T-helper 2 cell treated with Interferon-gamma antibody and Interleukin-4, amounts not matched to agents 100 ng/mL and 5 ng/mL, for 36 hours (primary cell): ENCODE results near the gene INVS. TPM values are rescaled to one million over a fixed set of nuclear protein-coding genes. Genes with fewer than 3 reads are reported as not detected.
"Not testable (repeated sequence)": the region's sequence is repeated elsewhere in the genome, so short reads cannot be mapped to it uniquely, and the experiment has no call there.

Experiments
- intact Hi-C: fragments of 100-400 bp; cut with micrococcal nuclease; formaldehyde crosslinking; loops from one replicate; pipeline ENCODE4 v1.15.1; 2023
- total RNA-seq: library from RNA; stranded (reverse); gene quantifications from 2 replicates; pipeline ENCODE4 v1.2.3, GENCODE V29; 2022

The INVS gene
- total RNA-seq, 1 donor from 2014 or later: 15.5 TPM

DNA sequence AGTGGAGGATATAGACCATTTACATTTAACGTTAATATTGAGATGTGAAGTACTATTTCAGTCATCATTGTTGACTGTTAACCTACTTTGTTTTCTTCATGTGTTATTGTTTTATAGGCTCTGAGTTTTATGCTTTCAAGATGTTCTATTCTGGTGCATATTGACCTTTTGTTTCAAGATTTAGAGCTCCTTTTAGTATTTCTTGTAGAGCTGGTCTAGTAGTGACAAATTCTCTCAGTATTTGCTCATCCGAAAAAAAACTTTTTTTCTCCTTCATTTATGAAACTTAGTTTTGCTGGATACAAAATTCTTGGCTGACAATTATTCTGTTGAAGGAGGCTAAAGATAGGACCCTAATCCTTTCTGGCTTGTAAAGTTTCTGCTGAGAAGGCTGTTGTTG, 91.3 kb downstream of the INVS start:
- intact Hi-C loops: no loop called here

DNA sequence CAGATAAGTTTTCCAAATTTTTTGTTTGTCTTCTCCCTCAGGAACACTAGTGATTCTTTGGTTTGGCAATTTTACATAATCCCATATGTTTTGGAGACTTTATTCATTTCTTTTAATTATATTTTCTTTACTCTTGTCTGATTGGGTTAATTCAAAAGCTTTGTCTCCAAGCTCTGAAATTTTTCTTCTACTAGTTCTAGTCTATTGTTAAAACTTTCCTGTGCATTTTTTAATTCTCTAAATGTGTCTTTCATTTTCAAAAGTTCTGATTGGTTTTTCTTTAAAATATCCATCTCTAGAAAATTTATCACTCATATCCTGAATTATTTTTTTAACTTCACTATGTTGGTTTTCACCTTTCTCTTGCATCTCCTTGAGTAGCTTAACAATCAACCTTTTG, 92.2 kb downstream of the INVS start:
- intact Hi-C loops: no loop called here

DNA sequence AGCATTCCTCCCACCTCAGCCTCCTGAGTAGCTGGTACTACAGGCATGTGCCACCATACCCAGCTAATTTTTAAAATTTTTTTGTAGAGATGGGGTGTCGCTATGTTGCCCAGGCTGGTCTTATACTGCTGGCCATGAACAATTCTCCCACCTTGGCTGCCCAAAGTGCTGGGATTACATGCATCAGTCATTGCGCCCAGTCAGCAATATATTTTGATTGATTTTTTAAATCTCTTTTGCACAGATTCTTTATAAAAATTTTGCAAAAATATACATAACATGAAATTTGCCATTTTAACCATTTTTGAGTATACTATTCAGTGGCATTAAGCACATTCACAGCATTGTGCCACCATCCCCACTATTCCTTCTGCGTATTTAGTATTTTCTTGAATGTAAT, 94.0 kb downstream of the INVS start:
- intact Hi-C loops: no loop called here

DNA sequence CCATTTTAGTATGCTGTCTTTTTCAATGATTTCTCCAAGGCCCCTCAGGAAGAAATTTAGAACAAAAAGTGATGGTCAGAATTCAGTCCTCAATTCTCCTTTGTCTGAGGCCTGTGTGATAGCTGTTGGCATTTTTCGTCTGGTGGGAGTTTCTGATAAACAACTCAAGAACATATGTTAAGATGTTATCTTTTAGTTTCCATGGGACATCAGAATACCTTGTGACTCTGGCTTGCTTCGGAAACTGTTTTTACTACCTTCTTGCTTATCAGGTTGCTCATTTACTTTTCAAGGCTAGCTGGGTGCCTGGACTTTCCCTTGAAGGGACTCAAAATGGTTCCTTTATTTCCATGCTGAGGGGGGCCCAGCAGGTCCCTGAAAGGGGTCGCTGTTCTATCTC, 97.2 kb downstream of the INVS start:
- intact Hi-C loops: no loop called here

DNA sequence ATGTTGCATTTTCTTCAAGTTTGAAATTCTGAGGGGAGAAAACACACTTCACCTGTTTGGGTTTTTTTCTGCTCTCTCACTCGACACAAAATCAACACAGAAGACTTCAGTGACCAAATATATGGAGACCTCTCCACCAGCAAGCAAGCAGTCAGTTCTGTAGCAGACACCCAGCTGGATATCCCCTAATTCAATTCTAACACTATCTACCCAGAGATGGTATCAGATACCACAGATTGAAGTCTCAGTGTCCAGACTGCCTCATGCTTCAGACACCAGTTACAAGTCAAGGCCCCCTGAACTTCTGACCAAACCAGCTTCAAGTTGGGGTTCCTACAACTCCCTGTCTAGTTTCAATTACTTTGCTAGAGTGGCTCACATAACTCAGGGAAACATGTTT, 97.8 kb downstream of the INVS start:
- intact Hi-C loops: no loop called here

DNA sequence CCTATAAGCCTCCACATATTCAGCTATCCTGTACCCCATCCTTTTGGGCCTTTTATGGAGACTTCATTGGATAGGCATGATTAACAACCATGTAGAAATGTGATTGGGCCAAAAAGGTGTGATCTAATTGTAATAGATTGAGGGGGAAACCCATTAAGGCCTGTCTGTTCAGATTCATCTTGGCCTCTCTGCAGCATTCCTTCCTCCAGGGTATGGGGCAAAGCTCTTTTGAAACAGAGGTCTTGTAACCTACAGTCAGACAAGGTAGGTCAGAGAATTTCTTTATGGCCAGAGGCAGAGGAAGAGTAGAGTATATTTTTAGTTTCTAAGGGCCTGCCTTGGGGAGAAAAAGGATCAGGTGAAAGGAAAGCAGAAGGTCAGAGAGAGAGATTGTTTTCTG, 98.5 kb downstream of the INVS start:
- intact Hi-C loops: no loop called here

DNA sequence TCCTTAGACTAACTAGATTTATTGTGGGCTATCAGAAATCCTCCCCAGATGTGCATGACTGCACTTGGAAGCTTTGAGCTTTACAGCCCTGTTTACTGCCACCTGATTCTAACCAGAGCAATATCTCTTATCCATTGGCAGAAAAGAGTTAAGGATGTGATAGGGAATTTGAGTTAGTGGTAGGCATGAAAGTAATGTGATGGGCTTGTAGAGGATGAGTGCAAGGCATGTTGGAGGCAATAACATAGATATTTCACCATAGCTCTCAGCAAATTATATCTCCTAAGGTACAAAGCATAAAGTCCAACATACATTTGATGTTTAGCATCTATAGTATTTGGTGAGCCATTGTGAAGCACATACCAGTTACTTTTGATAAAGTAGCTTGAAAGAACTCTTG, 103.8 kb downstream of the INVS start:
- intact Hi-C loops: no loop called here

DNA sequence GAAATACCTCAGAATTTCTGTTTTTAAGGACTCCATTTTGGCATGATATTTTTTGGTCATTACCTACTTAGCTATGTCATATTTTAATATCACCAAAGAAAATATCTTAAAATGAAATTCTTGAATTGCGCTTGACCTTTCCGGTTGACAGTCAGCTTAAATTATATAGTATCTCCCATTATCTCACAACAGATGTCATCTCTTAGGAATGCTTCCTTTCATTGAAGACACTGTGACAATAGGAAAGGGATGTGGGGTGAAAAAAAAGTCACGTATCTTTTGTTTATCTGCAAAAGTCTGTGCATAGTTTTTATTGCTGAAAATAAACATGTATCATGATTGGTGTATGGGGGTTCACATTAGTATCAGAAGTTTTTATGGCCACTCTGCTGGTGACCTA, 105.8 kb downstream of the INVS start:
- intact Hi-C loops: no loop called here

DNA sequence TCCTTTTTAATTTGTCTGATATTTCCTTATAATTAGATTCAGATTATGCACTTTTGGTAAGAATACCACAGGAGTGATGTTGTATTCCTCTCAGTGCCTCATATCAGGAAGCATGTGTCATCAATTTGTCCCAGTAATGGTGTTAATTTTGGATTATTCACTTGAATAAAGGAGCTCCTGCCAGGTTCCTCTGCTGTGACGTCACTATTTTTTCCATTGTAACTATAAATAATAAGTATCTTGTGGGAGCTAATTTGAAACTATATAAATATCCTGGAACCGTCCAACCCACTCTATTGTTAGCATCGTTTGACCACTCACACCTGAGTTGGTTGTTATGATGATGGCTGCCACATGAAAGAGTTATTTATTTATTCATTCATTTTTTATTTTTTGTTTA, 107.9 kb downstream of the INVS start:
- intact Hi-C loops: no loop called here

DNA sequence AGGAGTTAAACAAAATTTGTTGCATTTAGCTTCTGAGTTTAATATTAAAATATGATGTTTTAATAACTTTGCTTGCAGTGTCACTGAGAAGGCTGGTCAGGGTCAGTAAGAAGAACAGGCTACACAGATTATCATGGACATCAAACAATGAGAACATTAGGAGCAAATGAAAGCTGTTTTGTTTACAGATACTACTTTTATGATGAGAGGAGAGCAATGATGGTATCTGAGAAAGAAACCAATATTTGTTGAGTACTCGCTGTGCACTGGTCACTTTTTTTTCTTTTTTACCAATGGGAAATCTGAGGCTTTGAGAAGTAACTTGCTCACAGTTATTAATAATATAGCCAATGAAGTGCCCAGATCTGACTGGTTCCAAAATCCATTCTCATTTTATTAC, 109.6 kb downstream of the INVS start:
- intact Hi-C loops: no loop called here

DNA sequence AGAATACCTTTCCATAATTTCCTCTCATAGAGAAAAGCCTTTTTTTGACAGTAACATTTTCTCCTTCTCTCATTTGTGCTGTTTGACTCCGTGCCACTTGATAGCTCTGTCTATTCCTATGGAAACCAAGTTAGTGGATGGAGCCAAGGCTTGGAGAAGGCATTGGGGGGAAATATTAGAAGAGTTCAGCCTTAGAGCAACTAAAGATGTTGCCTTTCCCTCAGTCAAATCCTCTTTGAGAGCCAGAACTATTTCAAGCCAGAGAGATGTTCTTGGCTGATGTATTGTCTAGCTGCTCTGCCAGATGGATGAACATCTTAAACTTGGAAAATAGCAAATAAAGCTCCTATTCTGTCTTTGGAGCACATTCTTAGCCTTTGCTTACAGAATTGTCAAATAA, 112.4 kb downstream of the INVS start:
- intact Hi-C loops: loop anchor here (2.0 to 10.0 kb wide), 5 partner anchors 113 to 1027 kb away; partner anchors contain the start of genes ERP44, INVS and NR4A3

DNA sequence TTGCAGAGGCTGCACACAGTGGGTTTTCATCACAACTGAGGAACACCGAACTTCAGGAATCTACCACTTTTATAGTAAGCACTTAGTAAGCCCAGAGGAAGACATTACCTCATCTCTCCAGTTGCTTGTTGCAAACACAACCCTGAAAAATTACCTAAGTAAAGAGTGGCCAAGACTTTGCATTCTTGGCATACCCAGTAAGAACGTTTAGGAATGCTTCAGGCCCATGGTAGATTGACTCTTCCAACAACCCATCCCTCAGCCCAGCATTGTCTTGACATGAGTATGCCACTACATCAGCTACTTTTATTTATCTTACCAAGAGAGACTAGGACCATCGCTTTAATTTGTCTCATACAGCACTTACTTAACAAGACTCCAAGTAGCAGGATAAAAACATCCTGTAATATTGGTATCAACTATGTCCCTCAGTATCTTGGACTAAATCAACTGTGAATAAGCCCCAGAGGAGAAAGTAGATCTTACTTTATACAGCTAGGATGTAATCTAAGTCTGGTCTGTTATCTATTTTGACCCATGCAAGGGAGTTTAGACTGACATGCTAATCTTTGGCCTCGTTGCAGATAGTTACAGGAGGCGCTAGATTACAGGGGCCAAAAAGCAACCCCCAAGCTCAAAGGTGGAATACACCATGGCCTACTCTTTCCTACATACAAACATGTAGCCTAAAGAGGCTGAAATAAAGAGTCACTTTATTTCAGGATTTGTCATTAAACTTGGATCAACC, 114.9 kb downstream of the INVS start:
- intact Hi-C loops: loop anchor here (5.0 to 10.0 kb wide), 4 partner anchors 111 to 1029 kb away; partner anchors contain the start of gene NR4A3

DNA sequence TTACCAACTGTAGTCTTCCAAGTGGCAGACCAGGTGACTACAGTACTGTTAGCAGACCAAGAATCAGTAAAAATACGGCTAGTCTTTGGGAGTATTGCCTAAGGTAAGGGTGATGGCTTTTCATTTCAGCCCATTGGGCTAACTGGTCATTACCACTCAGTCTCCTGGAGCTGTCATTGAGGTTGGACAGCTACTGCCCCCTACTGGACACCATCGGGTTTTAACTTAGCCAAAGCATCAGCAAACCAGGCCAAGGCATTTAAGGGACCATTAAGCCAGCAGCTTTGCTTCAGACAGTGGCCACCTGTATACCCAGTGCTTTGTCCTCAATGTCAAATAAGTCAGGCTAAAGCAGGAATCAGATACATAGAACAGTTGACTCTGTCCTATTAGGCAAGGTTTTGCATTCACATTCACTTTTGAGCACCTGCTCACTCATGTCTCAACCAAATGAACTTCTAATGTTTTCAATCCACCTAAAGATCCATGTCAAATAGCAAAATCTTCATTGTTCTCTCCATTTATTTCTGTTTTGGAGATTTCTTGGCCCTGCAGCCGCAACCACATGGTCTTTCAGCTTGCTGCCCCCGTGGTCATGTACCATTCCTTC, 117.2 kb downstream of the INVS start:
- intact Hi-C loops: loop anchor here (1.0 to 10.0 kb wide), 5 partner anchors 109 to 1031 kb away; no protein-coding TSS in a partner anchor

DNA sequence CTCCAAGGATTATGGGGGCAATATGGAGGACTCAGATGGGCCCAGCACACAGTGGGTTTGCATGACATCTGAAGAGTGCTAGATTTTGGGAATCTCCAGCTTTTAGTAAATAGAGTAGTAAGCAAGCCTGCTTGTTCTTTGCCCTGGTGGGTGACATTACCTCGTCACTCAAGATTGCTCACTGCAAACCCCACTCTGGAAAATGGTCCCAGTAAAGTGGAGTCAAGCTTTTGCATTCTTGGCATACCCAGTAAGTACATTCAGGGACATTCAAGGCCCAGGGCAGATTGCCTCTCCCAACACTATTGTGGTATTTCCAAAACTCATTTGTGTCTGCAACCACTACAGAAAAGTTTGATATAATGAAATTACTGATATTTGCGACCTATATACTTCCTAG, 118.5 kb downstream of the INVS start:
- intact Hi-C loops: loop anchor here (2.0 to 10.0 kb wide), 4 partner anchors 107 to 1033 kb away; no protein-coding TSS in a partner anchor

DNA sequence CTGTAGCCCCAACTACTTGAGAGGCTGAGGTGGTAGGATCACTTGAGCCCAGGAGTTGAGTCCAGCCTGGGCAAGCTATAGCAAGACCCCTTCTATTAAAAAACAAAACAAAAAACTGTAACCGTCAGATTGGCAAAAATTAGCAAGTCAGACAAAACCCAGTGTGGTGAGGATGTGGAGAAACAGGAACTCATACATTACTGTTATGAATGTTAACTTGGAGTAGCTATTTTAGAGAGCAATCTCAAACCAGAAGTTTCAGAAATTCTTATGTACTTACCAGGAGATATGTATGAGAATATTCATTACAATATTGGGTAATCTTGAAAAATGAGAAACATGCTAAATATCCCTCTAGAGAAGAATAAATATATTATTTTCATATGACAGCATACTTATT, 120.3 kb downstream of the INVS start:
- intact Hi-C loops: loop anchor here (10.0 kb wide), 3 partner anchors 105 to 1035 kb away; no protein-coding TSS in a partner anchor

DNA sequence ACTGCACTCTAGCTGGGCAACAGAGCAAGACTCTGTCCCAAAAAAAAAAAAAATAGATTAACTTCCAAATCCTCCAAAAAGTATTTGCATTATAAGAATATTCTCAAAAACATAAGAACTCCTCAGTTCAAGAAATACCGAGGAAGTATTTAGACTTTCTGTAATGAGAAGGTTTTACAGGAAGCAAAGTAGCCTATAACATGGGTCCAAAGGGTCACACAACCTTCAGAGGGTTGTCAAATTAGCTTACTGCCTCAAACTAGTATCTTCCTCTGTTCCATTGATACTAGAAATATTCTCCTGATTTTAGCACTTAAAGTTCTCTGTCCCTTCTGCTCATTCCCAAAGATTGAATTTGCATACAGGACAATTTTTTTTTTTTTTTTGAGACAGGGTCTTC, 121.9 kb downstream of the INVS start:
- intact Hi-C loops: no loop called here

DNA sequence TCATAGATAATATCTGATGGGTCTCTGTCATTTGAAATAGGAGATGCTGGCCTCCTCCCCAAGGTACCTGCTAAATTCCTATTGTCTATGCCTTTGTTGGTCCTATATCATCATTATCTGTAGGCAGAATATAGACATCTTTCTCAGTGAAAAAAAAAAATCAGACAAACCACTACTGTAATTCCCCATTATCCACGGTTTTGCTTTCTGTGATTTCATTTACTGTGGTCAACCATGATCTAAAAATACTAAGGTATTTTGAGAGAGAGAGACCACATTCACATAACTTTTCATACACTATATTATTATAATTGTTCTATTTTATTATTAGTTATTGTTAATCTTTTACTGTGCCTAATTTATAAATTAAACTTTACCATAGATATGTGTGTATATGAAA, 122.5 kb downstream of the INVS start:
- intact Hi-C loops: no loop called here

DNA sequence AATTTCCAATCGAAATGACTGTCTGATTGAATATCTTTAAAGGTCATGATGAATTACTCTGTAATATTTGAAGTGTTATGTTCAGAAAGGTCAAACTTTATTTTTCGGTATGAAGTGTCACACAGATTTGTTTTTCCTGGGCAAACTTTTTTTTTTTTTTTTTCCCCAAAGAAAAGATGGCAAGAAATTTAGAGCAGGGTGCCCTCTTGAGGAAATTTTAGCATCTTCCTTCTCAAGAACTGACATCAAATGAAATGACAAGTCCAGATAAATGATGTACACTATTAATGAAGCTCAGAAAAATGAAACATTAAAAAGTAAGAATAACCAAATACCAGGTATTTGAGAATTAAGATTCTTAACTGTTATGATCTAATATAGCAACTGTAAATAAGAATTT, 123.6 kb downstream of the INVS start:
- intact Hi-C loops: no loop called here

DNA sequence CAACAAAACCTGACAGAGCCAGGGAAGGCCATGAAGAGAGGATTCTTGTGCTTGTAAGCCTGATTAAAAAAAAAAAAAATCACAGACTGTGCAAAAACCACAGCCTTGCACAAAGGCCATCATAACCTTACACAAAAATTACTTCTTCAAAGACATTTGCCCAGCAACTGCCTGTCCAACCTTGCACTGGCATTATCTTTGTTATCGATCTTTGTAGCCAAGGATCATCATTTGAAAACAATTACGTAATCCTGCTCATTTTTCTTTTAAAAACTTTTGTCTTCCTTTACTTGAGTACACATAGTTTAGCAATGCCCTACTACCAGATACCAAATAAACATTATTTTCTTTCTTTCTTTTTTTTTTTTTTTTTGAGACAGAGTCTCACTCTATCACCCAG, 128.6 kb downstream of the INVS start:
- intact Hi-C loops: no loop called here

DNA sequence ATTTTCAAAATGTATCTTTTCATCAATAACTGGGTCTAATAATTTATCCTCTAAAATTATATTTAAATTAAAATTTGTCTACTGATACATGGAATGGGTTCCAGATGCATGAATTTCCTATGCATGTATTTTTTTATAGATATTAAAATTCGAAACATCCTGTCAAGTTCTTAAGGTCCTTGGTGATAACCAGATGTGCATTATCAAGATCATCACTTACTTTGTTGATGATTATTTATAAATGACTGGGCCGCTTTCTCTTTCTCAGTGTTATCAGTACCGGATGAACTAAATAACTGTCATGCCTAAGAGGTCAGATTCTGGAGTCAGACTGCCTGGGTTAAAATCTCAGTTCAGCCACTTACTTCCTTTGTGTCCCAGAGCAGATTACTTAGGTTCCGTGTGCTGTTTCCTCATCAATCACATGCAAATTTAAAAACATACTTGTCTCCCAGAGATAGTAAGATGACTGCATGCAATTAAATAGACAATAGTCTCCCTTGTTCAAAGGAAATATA, 129.4 kb downstream of the INVS start:
- intact Hi-C loops: no loop called here

DNA sequence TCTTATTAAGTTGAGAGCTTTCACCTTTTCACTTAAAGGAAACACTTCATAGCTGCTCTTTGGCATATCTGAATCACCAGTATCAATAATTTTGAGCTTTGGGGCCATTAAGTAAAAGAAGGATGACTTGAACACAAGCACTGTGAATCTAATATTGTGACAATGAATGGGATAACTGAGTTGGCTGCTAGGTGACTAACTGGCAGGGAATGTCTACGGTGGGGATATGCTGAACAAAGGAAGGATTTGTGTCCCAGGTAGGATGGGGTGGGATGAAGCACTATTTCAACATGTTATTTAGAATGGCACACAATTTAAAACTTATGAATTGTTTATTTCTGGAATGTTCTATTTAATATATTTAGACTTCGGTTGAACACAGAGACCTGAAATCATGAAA, 130.1 kb downstream of the INVS start:
- intact Hi-C loops: no loop called here

DNA sequence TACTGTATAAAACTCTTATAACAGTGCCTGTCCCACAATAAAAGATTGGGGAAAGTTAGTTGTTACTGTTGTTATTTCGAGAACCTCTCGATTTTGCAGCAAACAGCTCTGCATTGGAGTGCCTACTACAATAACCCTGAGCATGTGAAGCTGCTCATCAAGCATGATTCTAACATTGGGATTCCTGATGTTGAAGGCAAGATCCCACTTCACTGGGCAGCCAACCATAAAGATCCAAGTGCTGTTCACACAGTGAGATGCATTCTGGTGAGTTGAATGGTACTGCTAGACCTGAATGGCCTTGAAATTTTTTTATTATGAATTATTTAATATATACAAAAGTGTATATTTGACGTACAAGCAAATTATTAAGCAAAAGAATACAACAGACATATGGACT, 130.5 kb downstream of the INVS start:
- intact Hi-C loops: no loop called here

DNA sequence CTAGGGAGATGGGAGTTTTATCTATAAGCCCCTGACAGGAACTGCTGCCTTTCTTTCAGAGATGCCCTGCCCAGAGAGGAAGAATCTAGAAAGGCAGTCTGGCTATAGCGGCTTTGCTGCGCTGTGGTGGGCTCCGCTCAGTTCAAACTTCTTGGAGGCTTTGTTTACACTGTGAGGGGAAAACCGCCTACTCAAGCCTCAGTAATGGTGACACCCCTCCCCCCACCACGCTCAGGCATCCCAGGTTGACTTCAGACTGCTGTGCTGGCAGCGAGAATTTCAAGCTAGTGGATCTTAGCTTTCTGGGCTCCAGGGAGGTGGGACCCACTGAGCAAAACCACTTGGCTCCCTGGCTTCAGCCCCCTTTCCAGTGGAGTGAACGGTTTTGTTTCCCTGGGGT, 137.9 kb downstream of the INVS start:
- intact Hi-C loops: not testable (repeated sequence)
